OCI-LY7 (cell line): ENCODE data around the gene LIN52.

Experiments used
- CTCF ChIP-seq: fragments of 200-600 bp; sonication (generic); conservative IDR thresholded peaks from 2 replicates; pipeline ENCODE4 v1.5.1; 2014; ENCODE audit warnings: mild to moderate bottlenecking, antibody characterized with exemption, low read length, moderate library complexity, mixed read lengths
- EZH2phosphoT487 ChIP-seq: fragments of 200-600 bp; sonication (generic); IDR thresholded peaks from 2 replicates; pipeline ENCODE4 v1.6.1; 2018; ENCODE audit warnings: low read depth, borderline replicate concordance, mild to moderate bottlenecking, mixed run types, antibody characterized with exemption, low read length, moderate library complexity, mixed read lengths

GRCh38 chr14:74211945-74212580, 127.3 kb downstream of the LIN52 start:
- TF ChIP-seq CTCF (no peak), EZH2phosphoT487 (no peak)
